ENCODE results near the gene GSN. TPM values are rescaled to one million over a fixed set of nuclear protein-coding genes. Genes with fewer than 3 reads are reported as not detected.

The GSN gene
- total RNA-seq, 2 donors from 2014 or later: 57.0 to 77.2 TPM

DNA sequence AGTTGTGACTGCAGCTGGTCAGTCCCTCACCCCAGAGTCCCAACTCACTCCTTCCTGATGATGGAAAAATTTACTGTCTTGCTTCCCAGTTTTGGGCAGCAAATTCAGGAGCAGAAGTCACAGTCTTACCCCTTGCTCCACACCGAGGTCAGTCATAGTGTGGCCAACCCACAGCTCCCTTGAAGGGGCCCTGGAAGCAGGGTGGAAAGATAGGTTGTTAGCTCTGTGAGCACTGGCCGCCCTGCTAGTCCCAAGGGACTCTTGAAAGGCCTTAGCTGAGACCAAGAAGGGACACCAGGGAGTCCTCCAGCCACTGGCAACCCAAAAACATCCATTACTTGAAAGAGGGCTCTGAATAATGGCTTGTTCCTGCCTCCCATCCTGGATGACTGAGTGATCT, 40.0 kb downstream of the GSN start:
- Mint-ChIP-seq H3K9me3 (peaks cover 2% of the 10 kb centered on the region), H3K4me1 (no peaks in the 10 kb centered on the region), H3K27ac (no peak overlapping the region), H3K36me3 (ENCODE audit: low read depth) (peaks cover 41% of the 10 kb centered on the region), H3K4me3 (no peak overlapping the region), H3K27me3 (ENCODE audit: insufficient read depth) (peaks cover 2% of the 10 kb centered on the region)
- H3K27ac ChIP-seq (ENCODE audit: low read depth, low read length): no peak overlapping the region
- DNase-seq: no peak
- no peaks in the 10 kb centered on the region for H3K27me3 ChIP-seq (ENCODE audit: control insufficient read depth, insufficient read depth, low read length, poor library complexity, severe bottlenecking)
- TF ChIP-seq, protein P1, sequence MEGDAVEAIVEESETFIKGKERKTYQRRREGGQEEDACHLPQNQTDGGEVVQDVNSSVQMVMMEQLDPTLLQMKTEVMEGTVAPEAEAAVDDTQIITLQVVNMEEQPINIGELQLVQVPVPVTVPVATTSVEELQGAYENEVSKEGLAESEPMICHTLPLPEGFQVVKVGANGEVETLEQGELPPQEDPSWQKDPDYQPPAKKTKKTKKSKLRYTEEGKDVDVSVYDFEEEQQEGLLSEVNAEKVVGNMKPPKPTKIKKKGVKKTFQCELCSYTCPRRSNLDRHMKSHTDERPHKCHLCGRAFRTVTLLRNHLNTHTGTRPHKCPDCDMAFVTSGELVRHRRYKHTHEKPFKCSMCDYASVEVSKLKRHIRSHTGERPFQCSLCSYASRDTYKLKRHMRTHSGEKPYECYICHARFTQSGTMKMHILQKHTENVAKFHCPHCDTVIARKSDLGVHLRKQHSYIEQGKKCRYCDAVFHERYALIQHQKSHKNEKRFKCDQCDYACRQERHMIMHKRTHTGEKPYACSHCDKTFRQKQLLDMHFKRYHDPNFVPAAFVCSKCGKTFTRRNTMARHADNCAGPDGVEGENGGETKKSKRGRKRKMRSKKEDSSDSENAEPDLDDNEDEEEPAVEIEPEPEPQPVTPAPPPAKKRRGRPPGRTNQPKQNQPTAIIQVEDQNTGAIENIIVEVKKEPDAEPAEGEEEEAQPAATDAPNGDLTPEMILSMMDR (conservative IDR thresholded peaks at IDR 0.05): no peak
- no peak overlapping the region for H3K9ac ChIP-seq (ENCODE audit: extremely low read depth, low read length, poor library complexity, severe bottlenecking)
- WGBS, 2 experiments (ENCODE audit: insufficient coverage in 1 of 2, insufficient read length in 1 of 2): 86 to 93% methylated on average over 1 to 2 of the region's 2 CpGs
- no peaks in the 10 kb centered on the region for H3K4me1 ChIP-seq (ENCODE audit: control insufficient read depth, insufficient read depth, low read length)
- H3K4me3 ChIP-seq (ENCODE audit: low read length): no peak overlapping the region
- no peaks in the 10 kb centered on the region for H3K9me3 ChIP-seq (ENCODE audit: control insufficient read depth, low read length)
- peaks cover 15% of the 10 kb centered on the region for H3K36me3 ChIP-seq (ENCODE audit: control insufficient read depth, insufficient read depth, low read length)

DNA sequence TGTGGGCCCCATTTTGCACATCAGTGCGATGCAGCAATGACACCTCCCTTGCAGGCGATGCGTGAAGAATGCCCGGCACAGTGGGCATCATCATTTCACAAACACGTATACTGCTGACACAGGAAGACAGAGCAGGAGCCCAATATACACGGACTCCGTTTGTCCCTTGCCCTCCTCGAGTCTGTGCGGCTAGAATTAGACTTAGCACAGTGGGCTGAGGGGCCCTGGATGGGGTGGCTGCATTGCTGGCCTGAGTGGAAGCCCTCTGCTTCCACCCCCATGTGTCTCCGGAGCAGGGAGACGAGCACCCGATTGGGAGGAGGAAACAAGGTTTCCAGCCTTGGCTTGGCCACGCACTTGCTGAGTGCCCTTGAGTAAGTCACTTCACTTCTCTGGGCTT, 40.8 kb downstream of the GSN start:
- Histone ChIP-seq H3K4me3 (ENCODE audit: low read length) (no peak overlapping the region), H3K36me3 (ENCODE audit: control insufficient read depth, insufficient read depth, low read length) (peaks cover 15% of the 10 kb centered on the region), H3K27me3 (ENCODE audit: control insufficient read depth, insufficient read depth, low read length, poor library complexity, severe bottlenecking) (no peaks in the 10 kb centered on the region), H3K9ac (ENCODE audit: extremely low read depth, low read length, poor library complexity, severe bottlenecking) (no peak overlapping the region), H3K4me1 (ENCODE audit: control insufficient read depth, insufficient read depth, low read length) (no peaks in the 10 kb centered on the region), H3K27ac (ENCODE audit: low read depth, low read length) (no peak overlapping the region), H3K9me3 (ENCODE audit: control insufficient read depth, low read length) (no peaks in the 10 kb centered on the region)
- H3K27me3 Mint-ChIP-seq (ENCODE audit: insufficient read depth): peaks cover 2% of the 10 kb centered on the region
- H3K4me1 Mint-ChIP-seq: no peaks in the 10 kb centered on the region
- peaks cover 2% of the 10 kb centered on the region for H3K9me3 Mint-ChIP-seq
- no peak for DNase-seq
- WGBS, 2 experiments (ENCODE audit: insufficient coverage in 1 of 2, insufficient read length in 1 of 2): 94% methylated on average over 10 to 13 of the region's 13 CpGs
- TF ChIP-seq, protein P1 (conservative IDR thresholded peaks at IDR 0.05): no peak
- H3K36me3 Mint-ChIP-seq (ENCODE audit: low read depth): peaks cover 41% of the 10 kb centered on the region
- H3K27ac Mint-ChIP-seq: no peak overlapping the region
- no peak overlapping the region for H3K4me3 Mint-ChIP-seq

DNA sequence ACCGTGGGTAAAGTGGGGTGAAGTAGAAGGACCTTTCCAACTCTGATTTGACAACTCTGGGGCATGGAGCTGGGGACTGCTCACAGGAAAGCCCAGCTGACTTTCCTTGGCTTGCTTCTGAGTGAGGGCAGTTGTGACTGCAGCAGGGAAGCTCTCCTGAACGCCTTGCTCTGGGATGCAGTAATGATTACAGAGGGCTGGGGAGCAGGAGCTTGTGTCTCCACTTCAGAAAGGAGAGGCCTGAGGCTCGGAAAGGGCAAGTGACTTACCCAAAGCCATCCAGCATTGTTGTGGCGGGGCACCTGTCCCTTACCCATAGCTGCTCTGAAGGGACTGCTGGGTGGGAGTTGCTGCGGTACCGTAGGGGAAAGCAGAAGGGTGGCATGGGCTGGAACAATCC, 41.2 kb downstream of the GSN start:
- Mint-ChIP-seq H3K27me3 (ENCODE audit: insufficient read depth) (peaks cover 2% of the 10 kb centered on the region), H3K36me3 (ENCODE audit: low read depth) (peaks cover 42% of the 10 kb centered on the region), H3K4me3 (no peak overlapping the region), H3K4me1 (no peaks in the 10 kb centered on the region), H3K9me3 (peaks cover 2% of the 10 kb centered on the region), H3K27ac (no peak overlapping the region)
- WGBS, 2 experiments (ENCODE audit: insufficient coverage in 1 of 2, insufficient read length in 1 of 2): 90 to 93% methylated on average over 6 of the region's 6 CpGs
- H3K4me1 ChIP-seq (ENCODE audit: control insufficient read depth, insufficient read depth, low read length): no peaks in the 10 kb centered on the region
- H3K9me3 ChIP-seq (ENCODE audit: control insufficient read depth, low read length): no peaks in the 10 kb centered on the region
- H3K27me3 ChIP-seq (ENCODE audit: control insufficient read depth, insufficient read depth, low read length, poor library complexity, severe bottlenecking): no peaks in the 10 kb centered on the region
- no peak overlapping the region for H3K9ac ChIP-seq (ENCODE audit: extremely low read depth, low read length, poor library complexity, severe bottlenecking)
- TF ChIP-seq, protein P1 (conservative IDR thresholded peaks at IDR 0.05): no peak
- DNase-seq: no peak
- no peak overlapping the region for H3K4me3 ChIP-seq (ENCODE audit: low read length)
- no peak overlapping the region for H3K27ac ChIP-seq (ENCODE audit: low read depth, low read length)
- H3K36me3 ChIP-seq (ENCODE audit: control insufficient read depth, insufficient read depth, low read length): peaks cover 15% of the 10 kb centered on the region

Data from endodermal cell (in vitro differentiated cells).